SK-N-MC (cell line): ENCODE measurements around the gene LRMDA.

Experiments used
- DNase-seq: peaks from one replicate; pipeline ENCODE4 v3.0.0-alpha.2; 2011; ENCODE audit warnings: low read depth, low spot score
- H3K27ac ChIP-seq: fragments of 200-600 bp; sonication (generic); 2 replicates; pipeline ENCODE4 v1.5.1; 2016; ENCODE audit warnings: mixed run types
- H3K36me3 ChIP-seq: fragments of 200-600 bp; sonication (generic); 2 replicates; pipeline ENCODE4 v1.6.1; 2017; ENCODE audit warnings: antibody characterized with exemption, low read length, mixed read lengths; ENCODE audit not compliant: insufficient read depth
- H3K4me3 ChIP-seq: fragments of 200-600 bp; sonication (generic); 2 replicates; pipeline ENCODE4 v1.5.1; 2016
- H3K9ac ChIP-seq: fragments of 200-600 bp; sonication (generic); 2 replicates; pipeline ENCODE4 v1.8.0; 2017; ENCODE audit warnings: mixed run types, mixed read lengths; ENCODE audit not compliant: insufficient read length
- H3K9me3 ChIP-seq: fragments of 200-600 bp; sonication (generic); 2 replicates; pipeline ENCODE4 v1.6.1; 2017; ENCODE audit warnings: low read depth, mild to moderate bottlenecking, antibody characterized with exemption, low read length, moderate library complexity, mixed read lengths
- EZH2 ChIP-seq: fragments of 200-600 bp; sonication (generic); IDR thresholded peaks from one replicate; pipeline ENCODE4 v1.6.1; 2017; ENCODE audit warnings: antibody characterized with exemption
- FOXP2 ChIP-seq: optimal IDR thresholded peaks from 2 replicates; pipeline ENCODE3; 2011; ENCODE audit warnings: mild to moderate bottlenecking, moderate library complexity; ENCODE audit not compliant: insufficient read depth; ENCODE audit errors: extremely low read length, control extremely low read depth
- POLR2AphosphoS5 ChIP-seq: IDR thresholded peaks from 2 replicates; pipeline ENCODE4 v1.6.1; 2012; ENCODE audit warnings: mild to moderate bottlenecking, low read depth, low read length, borderline replicate concordance

The LRMDA gene

GRCh38 chr10:75633568-75633967, 202.1 kb downstream of the LRMDA start:
- no peak for DNase-seq
- H3K4me3 ChIP-seq: no peak overlapping the region

GRCh38 chr10:75634947-75635346, 203.5 kb downstream of the LRMDA start:
- no peaks in the 10 kb centered on the region for H3K36me3 ChIP-seq
- H3K27ac ChIP-seq: no peak overlapping the region
- no peak overlapping the region for H3K9ac ChIP-seq
- no peak for DNase-seq
- no peak overlapping the region for H3K4me3 ChIP-seq
- no peaks in the 10 kb centered on the region for H3K9me3 ChIP-seq
- TF ChIP-seq EZH2: no peak
- TF ChIP-seq FOXP2: no peak
- TF ChIP-seq POLR2AphosphoS5: no peak

More at GRCh38 chr10:75633568-75633967, 202.1 kb downstream of the LRMDA start:
- no peaks in the 10 kb centered on the region for H3K36me3 ChIP-seq
- H3K27ac ChIP-seq: no peak overlapping the region
- TF ChIP-seq POLR2AphosphoS5 (no peak), EZH2 (no peak)
- H3K9me3 ChIP-seq: no peaks in the 10 kb centered on the region
- H3K9ac ChIP-seq: no peak overlapping the region

- TF ChIP-seq EZH2 (no peak), POLR2AphosphoS5 (no peak), FOXP2 (no peak)
- no peak for DNase-seq
- Histone ChIP-seq H3K27ac (no peak overlapping the region), H3K4me3 (no peak overlapping the region), H3K36me3 (no peaks in the 10 kb centered on the region), H3K9me3 (no peaks in the 10 kb centered on the region), H3K9ac (no peak overlapping the region)
Observed at GRCh38 chr10:75638752-75639151, 207.3 kb downstream of the LRMDA start.

- TF ChIP-seq EZH2 (no peak), POLR2AphosphoS5 (no peak), FOXP2 (no peak)
- Histone ChIP-seq H3K9me3 (no peaks in the 10 kb centered on the region), H3K27ac (no peak overlapping the region), H3K9ac (no peak overlapping the region), H3K4me3 (no peak overlapping the region), H3K36me3 (no peaks in the 10 kb centered on the region)
- no peak for DNase-seq
Observed at GRCh38 chr10:75639736-75640135, 208.3 kb downstream of the LRMDA start.

GRCh38 chr10:75640381-75640780, 209.0 kb downstream of the LRMDA start:
- TF ChIP-seq FOXP2 (no peak), POLR2AphosphoS5 (no peak)
- no peak overlapping the region for H3K4me3 ChIP-seq
- H3K27ac ChIP-seq: no peak overlapping the region
- H3K9me3 ChIP-seq: no peaks in the 10 kb centered on the region
- no peak for DNase-seq
- no peaks in the 10 kb centered on the region for H3K36me3 ChIP-seq
- H3K9ac ChIP-seq: no peak overlapping the region

- DNase-seq: no peak
- no peaks in the 10 kb centered on the region for H3K9me3 ChIP-seq
- H3K9ac ChIP-seq: no peak overlapping the region
- no peak for TF ChIP-seq POLR2AphosphoS5
- no peak for TF ChIP-seq EZH2
- no peak for TF ChIP-seq FOXP2
- no peak overlapping the region for H3K27ac ChIP-seq
- no peak overlapping the region for H3K4me3 ChIP-seq
- H3K36me3 ChIP-seq: no peaks in the 10 kb centered on the region
Observed at GRCh38 chr10:75640803-75641202, 209.4 kb downstream of the LRMDA start.

GRCh38 chr10:75643405-75643804, 212.0 kb downstream of the LRMDA start:
- Histone ChIP-seq H3K36me3 (no peaks in the 10 kb centered on the region), H3K9ac (no peak overlapping the region), H3K27ac (no peak overlapping the region), H3K9me3 (no peaks in the 10 kb centered on the region), H3K4me3 (no peak overlapping the region)
- TF ChIP-seq FOXP2 (no peak), EZH2 (no peak), POLR2AphosphoS5 (no peak)
- no peak for DNase-seq

GRCh38 chr10:75643944-75644692, 212.7 kb downstream of the LRMDA start:
- no peaks in the 10 kb centered on the region for H3K36me3 ChIP-seq
- no peaks in the 10 kb centered on the region for H3K9me3 ChIP-seq
- no peak overlapping the region for H3K4me3 ChIP-seq
- no peak overlapping the region for H3K27ac ChIP-seq
- DNase-seq: no peak
- TF ChIP-seq POLR2AphosphoS5 (no peak), EZH2 (no peak), FOXP2 (no peak)
- H3K9ac ChIP-seq: no peak overlapping the region

GRCh38 chr10:75645704-75646103, 214.3 kb downstream of the LRMDA start:
- TF ChIP-seq EZH2 (no peak), FOXP2 (no peak), POLR2AphosphoS5 (no peak)
- DNase-seq: no peak
- no peaks in the 10 kb centered on the region for H3K36me3 ChIP-seq
- H3K9ac ChIP-seq: no peak overlapping the region
- H3K9me3 ChIP-seq: no peaks in the 10 kb centered on the region
- no peak overlapping the region for H3K27ac ChIP-seq
- no peak overlapping the region for H3K4me3 ChIP-seq
